Endothelial cell (in vitro differentiated cells): ENCODE data around the gene CEACAM21. TPM values are rescaled to one million over a fixed set of nuclear protein-coding genes. Genes with fewer than 3 reads are reported as not detected.

Experiments
- DNase-seq: peaks from one replicate; pipeline ENCODE4 v3.0.0; 2021; ENCODE audit warnings: low spot score
- H3K27ac Mint-ChIP-seq: one replicate; pipeline ENCODE4 v1.8.0; 2021; ENCODE audit warnings: mixed read lengths, inconsistent platforms; ENCODE audit not compliant: unreplicated experiment
- H3K27me3 Mint-ChIP-seq: one replicate; pipeline ENCODE4 v1.8.0; 2021; ENCODE audit warnings: mild to moderate bottlenecking, moderate library complexity, mixed read lengths, inconsistent platforms; ENCODE audit not compliant: unreplicated experiment
- H3K36me3 Mint-ChIP-seq: one replicate; pipeline ENCODE4 v1.8.0; 2021; ENCODE audit warnings: mild to moderate bottlenecking, low read depth, mixed read lengths, inconsistent platforms; ENCODE audit not compliant: unreplicated experiment
- H3K4me1 Mint-ChIP-seq: one replicate; pipeline ENCODE4 v1.8.0; 2021; ENCODE audit warnings: mild to moderate bottlenecking, mixed read lengths, inconsistent platforms; ENCODE audit not compliant: unreplicated experiment
- H3K4me3 Mint-ChIP-seq: one replicate; pipeline ENCODE4 v1.8.0; 2021; ENCODE audit warnings: mild to moderate bottlenecking, mixed read lengths, inconsistent platforms; ENCODE audit not compliant: unreplicated experiment
- H3K9me3 Mint-ChIP-seq: one replicate; pipeline ENCODE4 v1.8.0; 2021; ENCODE audit warnings: mixed read lengths, inconsistent platforms; ENCODE audit not compliant: unreplicated experiment
- total RNA-seq: library from RNA; stranded (reverse); fragmentation: NEBNext Ultra II Directional; extraction: Animal tissue kit (Norgen Biotek cat#: 25700); gene quantifications from one replicate; pipeline ENCODE4 v1.2.1, GENCODE V29; 2021; ENCODE audit not compliant: unreplicated experiment
- TF ChIP-seq, protein P1 (sequence below): fragments of 200-600 bp; sonication (generic); IDR thresholded peaks from one replicate; pipeline ENCODE4 v1.5.0; 2021; ENCODE audit warnings: antibody characterized with exemption; ENCODE audit not compliant: unreplicated experiment

Gene CEACAM21
- total RNA-seq, 1 donor from 2014 or later: 74.1 TPM

DNA sequence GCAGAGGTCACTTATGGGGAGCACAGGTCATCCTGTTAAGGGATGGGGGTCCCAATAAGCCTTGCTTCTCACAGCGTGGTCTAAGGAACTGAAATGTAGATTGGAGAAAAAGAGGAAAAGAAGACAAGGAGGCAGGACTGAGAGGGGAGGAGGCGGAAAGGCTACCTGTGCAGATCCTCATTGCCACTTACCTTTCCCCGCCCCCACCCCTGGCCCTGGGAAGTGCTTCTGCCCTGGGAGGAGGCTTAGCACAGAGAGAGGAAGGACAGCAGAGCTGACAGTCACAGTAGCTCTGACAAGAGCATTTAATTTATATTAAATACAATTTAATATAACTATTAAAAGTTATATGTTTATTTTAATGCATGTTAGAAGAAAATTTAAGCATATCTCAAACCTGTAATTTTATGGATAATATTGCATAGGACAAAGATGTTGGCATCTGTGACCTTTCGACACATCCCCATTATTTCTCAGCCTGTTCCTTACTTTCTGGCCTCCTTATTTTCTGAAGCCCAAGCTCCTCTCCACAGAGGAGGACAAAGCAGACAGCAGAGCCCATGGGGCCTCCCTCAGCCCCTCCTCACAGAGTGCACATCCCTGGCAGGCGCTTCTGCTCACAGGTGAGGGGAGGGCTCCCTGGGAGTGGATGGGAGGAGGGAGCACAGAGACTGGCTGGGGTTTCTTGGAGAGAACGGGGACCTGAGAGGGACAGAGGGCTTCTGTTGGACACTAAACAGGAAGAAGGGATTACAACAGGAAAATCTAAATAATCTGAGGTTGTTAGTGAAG, 23.4 kb downstream of the CEACAM21 start:
- peaks cover 8% of the 10 kb centered on the region for H3K4me1 Mint-ChIP-seq
- H3K27me3 Mint-ChIP-seq: peaks cover 11% of the 10 kb centered on the region
- H3K27ac Mint-ChIP-seq: no peak overlapping the region
- H3K4me3 Mint-ChIP-seq: no peak overlapping the region
- no peaks in the 10 kb centered on the region for H3K9me3 Mint-ChIP-seq
- no peak for DNase-seq
- TF ChIP-seq, protein P1, sequence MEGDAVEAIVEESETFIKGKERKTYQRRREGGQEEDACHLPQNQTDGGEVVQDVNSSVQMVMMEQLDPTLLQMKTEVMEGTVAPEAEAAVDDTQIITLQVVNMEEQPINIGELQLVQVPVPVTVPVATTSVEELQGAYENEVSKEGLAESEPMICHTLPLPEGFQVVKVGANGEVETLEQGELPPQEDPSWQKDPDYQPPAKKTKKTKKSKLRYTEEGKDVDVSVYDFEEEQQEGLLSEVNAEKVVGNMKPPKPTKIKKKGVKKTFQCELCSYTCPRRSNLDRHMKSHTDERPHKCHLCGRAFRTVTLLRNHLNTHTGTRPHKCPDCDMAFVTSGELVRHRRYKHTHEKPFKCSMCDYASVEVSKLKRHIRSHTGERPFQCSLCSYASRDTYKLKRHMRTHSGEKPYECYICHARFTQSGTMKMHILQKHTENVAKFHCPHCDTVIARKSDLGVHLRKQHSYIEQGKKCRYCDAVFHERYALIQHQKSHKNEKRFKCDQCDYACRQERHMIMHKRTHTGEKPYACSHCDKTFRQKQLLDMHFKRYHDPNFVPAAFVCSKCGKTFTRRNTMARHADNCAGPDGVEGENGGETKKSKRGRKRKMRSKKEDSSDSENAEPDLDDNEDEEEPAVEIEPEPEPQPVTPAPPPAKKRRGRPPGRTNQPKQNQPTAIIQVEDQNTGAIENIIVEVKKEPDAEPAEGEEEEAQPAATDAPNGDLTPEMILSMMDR: no peak
- H3K36me3 Mint-ChIP-seq: no peaks in the 10 kb centered on the region

- Mint-ChIP-seq H3K27ac (no peak overlapping the region), H3K36me3 (no peaks in the 10 kb centered on the region), H3K4me3 (no peak overlapping the region), H3K9me3 (no peaks in the 10 kb centered on the region), H3K4me1 (peaks cover 8% of the 10 kb centered on the region), H3K27me3 (peaks cover 11% of the 10 kb centered on the region)
- TF ChIP-seq, protein P1: no peak
- no peak for DNase-seq
Measured at GRCh38 chr19:41601771-41602170, 25.8 kb downstream of the CEACAM21 start.

DNA sequence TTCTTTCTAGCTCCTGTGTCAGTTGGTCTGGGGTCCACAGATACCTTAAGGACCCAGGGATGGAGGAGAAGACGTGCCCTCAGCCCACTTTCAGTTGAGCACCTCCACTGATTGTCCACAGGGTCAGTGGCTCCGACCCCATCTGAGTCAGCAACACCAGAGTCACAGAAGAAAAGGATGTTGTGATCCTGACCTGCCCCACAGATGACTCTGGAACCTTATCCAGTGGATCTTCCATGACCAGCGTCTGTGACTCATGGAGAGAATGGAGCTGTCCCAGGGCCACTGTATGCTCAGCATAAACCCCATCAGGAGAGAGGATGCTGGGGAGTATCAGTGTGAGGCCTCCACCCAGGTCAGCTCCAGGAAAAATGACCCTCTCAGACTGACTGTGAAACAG, 28.9 kb downstream of the CEACAM21 start:
- H3K36me3 Mint-ChIP-seq: no peaks in the 10 kb centered on the region
- TF ChIP-seq, protein P1: no peak
- no peak overlapping the region for H3K4me3 Mint-ChIP-seq

DNA sequence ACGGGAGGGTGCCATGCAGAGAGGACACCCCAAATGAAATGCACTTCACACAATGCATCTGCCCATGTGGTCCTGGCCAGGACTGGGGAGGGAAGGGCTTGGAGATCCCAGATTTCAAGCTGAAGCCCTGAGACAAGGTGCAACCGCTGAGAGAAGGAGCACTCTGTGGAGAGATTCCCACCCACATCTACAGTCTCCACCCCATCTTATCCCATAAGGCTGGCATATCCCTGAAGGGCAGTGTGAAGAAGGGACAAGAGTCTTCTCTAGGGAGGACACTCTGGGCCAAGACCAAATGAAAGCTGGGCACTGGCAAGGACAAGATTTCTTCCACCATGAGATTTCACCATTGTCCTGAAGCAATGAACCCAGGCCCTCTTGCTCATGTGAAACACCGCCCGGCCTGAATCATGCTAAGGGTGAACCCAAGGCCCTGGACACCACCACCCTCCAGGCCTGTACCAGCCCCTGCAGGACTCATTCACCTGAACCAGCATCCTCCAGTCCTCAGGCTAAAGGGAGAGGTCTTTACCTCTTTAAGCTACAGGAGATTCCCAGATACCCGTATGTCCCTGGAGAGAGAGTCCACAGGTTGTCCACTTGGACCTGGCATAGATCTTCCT, 30.4 kb downstream of the CEACAM21 start:
- no peaks in the 10 kb centered on the region for H3K36me3 Mint-ChIP-seq
- H3K27ac Mint-ChIP-seq: no peak overlapping the region
- no peak overlapping the region for H3K4me3 Mint-ChIP-seq
- H3K4me1 Mint-ChIP-seq: no peaks in the 10 kb centered on the region
- peaks cover 5% of the 10 kb centered on the region for H3K27me3 Mint-ChIP-seq
- no peak for DNase-seq
- TF ChIP-seq, protein P1: no peak
- no peaks in the 10 kb centered on the region for H3K9me3 Mint-ChIP-seq

More for the DNA sequence above, 28.9 kb downstream of the CEACAM21 start:
- Mint-ChIP-seq H3K27ac (no peak overlapping the region), H3K27me3 (peaks cover 9% of the 10 kb centered on the region), H3K4me1 (peaks cover 1% of the 10 kb centered on the region), H3K9me3 (no peaks in the 10 kb centered on the region)
- no peak for DNase-seq

- Mint-ChIP-seq H3K4me1 (no peaks in the 10 kb centered on the region), H3K9me3 (no peaks in the 10 kb centered on the region), H3K36me3 (no peaks in the 10 kb centered on the region), H3K27me3 (peaks cover 5% of the 10 kb centered on the region), H3K27ac (no peak overlapping the region), H3K4me3 (no peak overlapping the region)
- TF ChIP-seq, protein P1: no peak
- no peak for DNase-seq
Measured at GRCh38 chr19:41607668-41608067, 31.7 kb downstream of the CEACAM21 start.
